OCI-LY3 (cell line): Measurements from ENCODE around the gene PARD3B.

Experiments used
- H2AFZ ChIP-seq: fragments of 200-600, 300-600 bp; shearing (Covaris generic); 2 replicates; pipeline ENCODE4 v1.6.0; 2014; ENCODE audit warnings: antibody characterized with exemption, low read depth, low read length
- H3K27ac ChIP-seq: fragments of 200-600, 300-600 bp; sonication (generic); 2 replicates; pipeline ENCODE4 v1.5.1; 2014; ENCODE audit warnings: mild to moderate bottlenecking, low read length, moderate library complexity, mixed read lengths
- H3K27me3 ChIP-seq: fragments of 200-600, 300-600 bp; sonication (generic); 2 replicates; pipeline ENCODE4 v1.6.1; 2014; ENCODE audit warnings: low read depth, low read length, mixed read lengths
- H3K36me3 ChIP-seq: fragments of 200-600, 300-600 bp; sonication (generic); replicated peaks from 2 replicates; pipeline ENCODE3; 2014; ENCODE audit warnings: low read depth, low read length, mixed read lengths
- H3K4me1 ChIP-seq: fragments of 300-600, 200-600 bp; sonication (generic); 2 replicates; pipeline ENCODE4 v1.6.1; 2014; ENCODE audit warnings: low read length, mixed read lengths
- H3K4me2 ChIP-seq: fragments of 200-600, 300-600 bp; sonication (generic); 2 replicates; pipeline ENCODE4 v1.6.1; 2014; ENCODE audit warnings: low read length, mixed read lengths
- H3K4me3 ChIP-seq: fragments of 300-600, 200-600 bp; sonication (generic); 2 replicates; pipeline ENCODE4 v1.5.1; 2014; ENCODE audit warnings: antibody characterized with exemption, mild to moderate bottlenecking, low read length, moderate library complexity
- H3K79me2 ChIP-seq: fragments of 300-600, 200-600 bp; shearing (Covaris generic); 2 replicates; pipeline ENCODE4 v1.6.1; 2014; ENCODE audit warnings: mild to moderate bottlenecking, low read length, mixed read lengths
- H3K9ac ChIP-seq: fragments of 300-600, 200-600 bp; shearing (Covaris generic); 2 replicates; pipeline ENCODE4 v1.6.0; 2014; ENCODE audit warnings: mild to moderate bottlenecking, low read length, moderate library complexity
- H3K9me3 ChIP-seq: fragments of 200-600, 300-600 bp; shearing (Covaris generic); 2 replicates; pipeline ENCODE4 v1.6.1; 2014; ENCODE audit warnings: low read length, mixed read lengths; ENCODE audit not compliant: insufficient read depth
- H4K20me1 ChIP-seq: fragments of 200-600, 300-600 bp; sonication (generic); 2 replicates; pipeline ENCODE4 v1.6.1; 2016; ENCODE audit warnings: low read length, mixed read lengths; ENCODE audit not compliant: insufficient read depth
- CTCF ChIP-seq: fragments of 200-600, 300-600 bp; sonication (generic); IDR thresholded peaks from 2 replicates; pipeline ENCODE4 v1.5.1; 2014; ENCODE audit warnings: antibody characterized with exemption, low read length, low read depth
- EZH2phosphoT487 ChIP-seq: fragments of 200-600 bp; shearing (Covaris generic); IDR thresholded peaks from 2 replicates; pipeline ENCODE4 v1.6.1; 2018; ENCODE audit warnings: antibody characterized with exemption, mixed run types, low read depth

The PARD3B gene

DNA sequence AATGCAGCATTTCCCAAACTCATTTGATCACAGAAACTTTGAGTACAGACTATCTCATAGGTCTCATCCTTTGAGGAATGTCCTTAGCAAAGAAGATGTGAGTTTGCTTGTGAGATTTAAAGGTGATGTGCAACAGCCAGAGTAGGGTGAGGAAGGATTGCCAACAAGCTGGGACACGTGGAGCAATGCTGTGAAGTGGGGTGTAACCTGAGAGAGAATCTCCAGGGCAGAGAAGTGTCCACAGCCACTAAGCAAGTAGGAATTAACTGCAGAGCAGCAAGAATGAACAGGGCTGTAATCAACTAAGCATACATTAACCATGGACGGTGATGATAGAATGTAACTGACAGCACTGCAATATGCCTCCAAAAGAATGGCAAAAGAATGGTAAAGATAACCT lies 667.1 kb downstream of the PARD3B start:
- no peak overlapping the region for H2AFZ ChIP-seq
- no peak overlapping the region for H3K9ac ChIP-seq
- no peak overlapping the region for H3K27ac ChIP-seq
- no peaks in the 10 kb centered on the region for H3K79me2 ChIP-seq
- H4K20me1 ChIP-seq = no peaks in the 10 kb centered on the region
- H3K4me2 ChIP-seq = no peak overlapping the region
- no peaks in the 10 kb centered on the region for H3K4me1 ChIP-seq
- H3K9me3 ChIP-seq = no peaks in the 10 kb centered on the region
- peaks cover 5% of the 10 kb centered on the region; the same call in 1 of the 2 replicates for H3K27me3 ChIP-seq
- TF ChIP-seq EZH2phosphoT487 (no peak), CTCF (no peak)
- no peaks in the 10 kb centered on the region for H3K36me3 ChIP-seq
- H3K4me3 ChIP-seq = no peak overlapping the region

DNA sequence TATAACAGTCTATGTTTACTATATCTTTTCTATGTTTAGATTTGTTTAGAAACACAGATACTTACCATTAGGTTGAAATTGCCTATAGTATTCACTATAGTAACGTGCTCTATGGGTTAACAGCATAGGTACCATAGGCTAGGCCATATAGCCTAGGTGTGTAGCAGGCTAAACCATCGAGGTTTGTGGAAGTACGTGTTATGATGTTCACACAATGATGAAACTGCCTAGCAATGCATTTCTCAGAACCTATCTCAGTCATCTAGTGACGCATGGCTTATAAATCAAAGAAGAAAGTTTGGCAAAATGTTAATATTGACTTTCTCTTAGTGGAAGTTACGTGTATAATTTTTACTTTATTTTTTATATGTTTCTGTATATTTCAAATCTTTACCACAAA lies 670.8 kb downstream of the PARD3B start:
- Histone ChIP-seq H3K4me2 (no peak overlapping the region), H3K27ac (no peak overlapping the region), H3K27me3 (peaks cover 5% of the 10 kb centered on the region; the same call in 1 of the 2 replicates), H3K4me1 (no peaks in the 10 kb centered on the region), H2AFZ (no peak overlapping the region), H3K79me2 (no peaks in the 10 kb centered on the region), H3K9ac (no peak overlapping the region), H3K9me3 (no peaks in the 10 kb centered on the region), H3K36me3 (no peaks in the 10 kb centered on the region), H3K4me3 (no peak overlapping the region), H4K20me1 (no peaks in the 10 kb centered on the region)
- TF ChIP-seq CTCF (no peak), EZH2phosphoT487 (no peak)

- Histone ChIP-seq H3K9me3 (no peaks in the 10 kb centered on the region), H3K4me1 (no peaks in the 10 kb centered on the region), H3K27ac (no peak overlapping the region), H4K20me1 (no peaks in the 10 kb centered on the region), H3K4me2 (no peak overlapping the region), H2AFZ (no peak overlapping the region), H3K79me2 (no peaks in the 10 kb centered on the region), H3K27me3 (peaks cover 5% of the 10 kb centered on the region; the same call in 1 of the 2 replicates), H3K9ac (no peak overlapping the region), H3K4me3 (no peak overlapping the region), H3K36me3 (no peaks in the 10 kb centered on the region)
- TF ChIP-seq CTCF (no peak), EZH2phosphoT487 (no peak)
Observed at GRCh38 chr2:205216580-205216979, 671.3 kb downstream of the PARD3B start.

GRCh38 chr2:205217004-205217403 lies 671.7 kb downstream of the PARD3B start:
- TF ChIP-seq CTCF (no peak), EZH2phosphoT487 (no peak)
- no peaks in the 10 kb centered on the region for H3K4me1 ChIP-seq

More at GRCh38 chr2:205217004-205217403, 671.7 kb downstream of the PARD3B start:
- Histone ChIP-seq H3K36me3 (no peaks in the 10 kb centered on the region), H3K4me2 (no peak overlapping the region), H3K27me3 (peaks cover 5% of the 10 kb centered on the region; the same call in 1 of the 2 replicates), H3K9ac (no peak overlapping the region), H3K27ac (no peak overlapping the region), H3K79me2 (no peaks in the 10 kb centered on the region), H2AFZ (no peak overlapping the region), H3K4me3 (no peak overlapping the region), H3K9me3 (no peaks in the 10 kb centered on the region), H4K20me1 (no peaks in the 10 kb centered on the region)
